Kidney (tissue), 22 donors: ENCODE results near the gene CNGA2. TPM values are rescaled to one million over a fixed set of nuclear protein-coding genes. Genes with fewer than 3 reads are reported as not detected.

Source experiments
- DNase-seq, 5 donors: peaks; one replicate each; pipeline ENCODE4 v3.0.0-alpha.2; 2013 to 2020
- FAIRE-seq: peaks from 2 replicates; lab custom pipeline; 2012; peaks lifted over from hg19 to GRCh38; lab: Jason Lieb, UNC
- H3K27ac ChIP-seq, 2 donors: one replicate each; pipeline ENCODE4 v1.7.0; 2013; ENCODE audit warnings: low read depth in 2 of 2, low read length in 2 of 2, inconsistent platforms in 1 of 2
- H3K27me3 ChIP-seq: one replicate; pipeline ENCODE4 v1.7.1; 2013; ENCODE audit warnings: low read length, inconsistent platforms; ENCODE audit not compliant: control insufficient read depth, insufficient read depth
- H3K36me3 ChIP-seq, 3 donors: one replicate each; pipeline versions ENCODE4 v1.7.0 to v1.7.1; 2013; ENCODE audit warnings: low read length in 3 of 3, control low read depth in 1 of 3, inconsistent platforms in 1 of 3; ENCODE audit not compliant: insufficient read depth in 3 of 3, control insufficient read depth in 2 of 3
- H3K4me1 ChIP-seq, 3 donors: one replicate each; pipeline versions ENCODE4 v1.7.0 to v1.7.1; 2013; ENCODE audit warnings: low read length in 3 of 3, inconsistent platforms in 1 of 3, low read depth in 1 of 3; ENCODE audit not compliant: control insufficient read depth in 2 of 3, insufficient read depth in 2 of 3
- H3K4me3 ChIP-seq, 3 donors: one replicate each; pipeline versions ENCODE4 v1.7.0 to v1.8.1; 2013; ENCODE audit warnings: low read length in 3 of 3, control low read depth in 1 of 3, inconsistent platforms in 1 of 3
- H3K9ac ChIP-seq, 3 donors: one replicate each; pipeline versions ENCODE4 v1.7.0 to v1.7.1; 2013; ENCODE audit warnings: low read length in 3 of 3, control low read depth in 1 of 3, inconsistent platforms in 1 of 3
- H3K9me3 ChIP-seq, 3 donors: one replicate each; pipeline versions ENCODE4 v1.7.0 to v1.7.1; 2013; ENCODE audit warnings: low read length in 3 of 3, control low read depth in 1 of 3, inconsistent platforms in 1 of 3; ENCODE audit not compliant: control insufficient read depth in 2 of 3, insufficient read depth in 1 of 3
- CTCF ChIP-seq: IDR thresholded peaks from 3 replicates; pipeline ENCODE4 v1.5.1; 2012; ENCODE audit warnings: mild to moderate bottlenecking, moderate library complexity, borderline replicate concordance; ENCODE audit not compliant: insufficient read depth; ENCODE audit errors: extremely low read depth
- intact Hi-C: fragments of 100-400 bp; cut with DNase I; formaldehyde crosslinking; loops from one replicate; pipeline ENCODE4 v1.11.1; 2022
- long read RNA-seq, 10 donors: library from polyadenylated mRNA in 1 of 10; unstranded in 1 of 10; transcript quantifications; one replicate each; pipeline ENCODE4 v2.0.0 and lab custom pipeline, GENCODE V29; 2021 to 2026
- polyA plus RNA-seq: library from polyadenylated mRNA; stranded (reverse); fragments of 350-450 nt; fragmentation: Illumina TruSeq; extraction: RNeasy Lipid Tissue Mini Kit (QIAGEN cat#74804); gene quantifications from one replicate; pipeline ENCODE4 v1.2.3, GENCODE V29; 2014; ENCODE audit warnings: low read depth, low replicate concordance; ENCODE audit not compliant: insufficient read depth
- total RNA-seq: library from RNA; stranded (reverse); fragmentation: NEBNext Ultra II Directional; extraction: Animal tissue kit (Norgen Biotek cat#: 25700); gene quantifications from one replicate; pipeline ENCODE4 v1.2.1, GENCODE V29; 2021
- donor health status: control.
- donor health status: control.
- donor health status: control.
- donor health status: control.
- donor health status: control.
- donor health status: DM: yes; HTN: yes; CAD: no.
- donor health status: Normal renal cell carcinoma (clear cell type).

Gene CNGA2
- not detected for total RNA-seq
- not detected for polyA plus RNA-seq
- long read RNA-seq, donor 1: 0 reads
- long read RNA-seq, donor 2: 0 reads
- long read RNA-seq, donor 3: 0 reads
- long read RNA-seq, donor 4: 0 reads
- long read RNA-seq, donor 5: 0 reads
- long read RNA-seq, donor 6: 0 reads
- long read RNA-seq, donor 7: 0 reads
- long read RNA-seq, donor 8: 0 reads
- long read RNA-seq, donor 9: 0 reads
- long read RNA-seq, donor 10: 0 reads

- H3K4me1 ChIP-seq: no peaks in the 10 kb centered on the region
- H3K36me3 ChIP-seq: no peaks in the 10 kb centered on the region
- H3K4me3 ChIP-seq: no peak within 1 kb of the TSS
- no peaks in the 10 kb centered on the region for H3K9me3 ChIP-seq
- TF ChIP-seq CTCF: no peak
- DNase-seq (no peak), FAIRE-seq (no peak)
- H3K27ac ChIP-seq: no peak within 1 kb of the TSS
- H3K27me3 ChIP-seq: no peaks in the 10 kb centered on the region
- intact Hi-C loops: no loop called here
- no peak within 1 kb of the TSS for H3K9ac ChIP-seq
These were observed at the start of gene CNGA2 for GRCh38 chrX:151734446-151734845. TSS of gene CNGA2 (plus strand) at chrX:151734746. CDS start at chrX:151738484, 3,738 bp downstream.

DNA sequence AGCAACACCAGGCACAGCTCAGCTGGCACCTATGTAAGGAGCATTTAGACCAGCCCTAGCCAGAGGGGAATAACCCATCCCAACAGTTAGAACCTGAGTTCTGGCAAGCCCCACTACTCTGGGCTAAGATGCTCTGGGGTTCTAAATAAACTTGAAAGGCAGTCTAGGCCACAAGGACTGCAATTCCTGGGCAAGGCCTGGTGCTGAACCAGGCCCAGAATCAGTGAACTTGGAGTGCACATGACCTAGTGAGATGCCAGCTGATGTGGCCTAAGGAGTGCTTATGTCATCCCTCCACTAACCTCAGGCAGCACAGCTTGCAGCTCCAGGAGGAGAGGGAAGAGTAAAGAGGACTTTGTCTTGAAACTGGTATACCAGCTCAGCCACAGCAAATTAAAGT, 46.9 kb upstream of the CNGA2 start:
- no peak for FAIRE-seq
- no peaks in the 10 kb centered on the region for H3K27me3 ChIP-seq
- H3K4me1 ChIP-seq: no peaks in the 10 kb centered on the region
- no peaks in the 10 kb centered on the region for H3K9me3 ChIP-seq
- no peak overlapping the region for H3K9ac ChIP-seq
- no peak for DNase-seq
- intact Hi-C loops: no loop called here
- H3K4me3 ChIP-seq: no peak overlapping the region
- H3K27ac ChIP-seq: no peak overlapping the region
- H3K36me3 ChIP-seq: no peaks in the 10 kb centered on the region
- TF ChIP-seq CTCF: no peak

- H3K4me3 ChIP-seq: no peak overlapping the region
- DNase-seq (no peak), FAIRE-seq (no peak)
- no peaks in the 10 kb centered on the region for H3K9me3 ChIP-seq
- H3K4me1 ChIP-seq: no peaks in the 10 kb centered on the region
- H3K9ac ChIP-seq: no peak overlapping the region
- no peak overlapping the region for H3K27ac ChIP-seq
- no peak for TF ChIP-seq CTCF
- intact Hi-C loops: no loop called here
- no peaks in the 10 kb centered on the region for H3K27me3 ChIP-seq
- H3K36me3 ChIP-seq: no peaks in the 10 kb centered on the region
These were observed 45.9 kb upstream of the CNGA2 start for GRCh38 chrX:151688695-151689094.

DNA sequence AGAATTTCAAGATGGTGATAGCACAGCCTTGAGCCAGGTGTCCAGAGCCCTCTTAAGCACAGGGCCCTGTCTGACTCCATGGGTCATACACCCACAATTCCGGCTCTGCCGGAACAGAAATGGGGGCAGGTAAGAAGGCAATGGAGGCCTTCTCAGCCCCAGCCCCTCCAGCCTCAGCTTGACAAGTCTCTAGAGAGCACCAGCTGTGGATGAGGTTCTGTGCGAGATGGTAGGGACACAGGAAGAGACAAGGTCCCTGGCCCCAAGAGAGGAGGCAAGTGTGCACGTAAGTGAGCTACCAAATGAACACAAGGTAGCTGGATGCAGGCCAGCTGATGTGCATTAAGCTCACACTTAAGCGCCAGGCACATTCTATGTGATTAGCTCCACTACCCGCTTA, 41.7 kb upstream of the CNGA2 start:
- DNase-seq (no peak), FAIRE-seq (no peak)
- Histone ChIP-seq H3K27ac (no peak overlapping the region), H3K27me3 (no peaks in the 10 kb centered on the region), H3K9me3 (no peaks in the 10 kb centered on the region), H3K4me3 (no peak overlapping the region), H3K9ac (no peak overlapping the region), H3K4me1 (no peaks in the 10 kb centered on the region), H3K36me3 (no peaks in the 10 kb centered on the region)
- intact Hi-C loops: no loop called here
- TF ChIP-seq CTCF: no peak
